Measurements from ENCODE around the gene REXO4. TPM values are rescaled to one million over a fixed set of nuclear protein-coding genes. Genes with fewer than 3 reads are reported as not detected.

The REXO4 gene
- total and polyA plus RNA-seq, 12 donors: 18.9 to 27.6 (median 22.8) TPM

DNA sequence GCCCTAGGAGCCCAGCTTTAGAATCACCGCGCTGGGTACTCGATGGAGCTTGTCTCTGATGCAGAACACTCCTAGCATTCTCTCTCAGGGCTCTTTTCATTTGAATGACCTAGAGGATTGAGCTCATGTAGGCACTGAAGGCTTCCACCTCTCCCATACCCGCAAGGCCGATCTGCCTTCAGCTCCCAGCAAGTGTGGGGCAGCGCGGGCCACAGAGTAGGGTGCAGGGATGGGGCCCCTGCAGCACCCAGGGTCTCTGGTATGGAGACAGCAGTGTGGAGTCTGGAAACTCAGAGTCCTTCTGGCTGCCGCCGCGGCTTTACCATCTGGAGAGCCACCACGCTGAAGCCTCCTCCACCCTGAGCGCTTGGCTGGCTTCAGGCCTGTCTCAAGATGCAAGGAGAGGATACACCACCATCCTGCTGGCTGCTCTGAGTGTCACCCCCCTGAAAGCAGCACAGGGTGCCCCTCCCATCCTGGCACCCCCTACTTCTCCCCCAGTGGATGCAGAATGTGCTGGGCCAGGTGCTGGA lies 28.7 kb downstream of the REXO4 start:
- DNase-seq: no peak
- 84 to 95% (median 93%) methylated on average over 2 to 12 of the region's 12 CpGs for WGBS, 4 donors
- Histone ChIP-seq H3K4me1 (replicated peaks in 1 of 2) (no peaks in the 10 kb centered on the region), H3K27ac (no peak overlapping the region), H3K27me3 (no peaks in the 10 kb centered on the region), H3K36me3 (replicated peaks in 1 of 2) (no peaks in the 10 kb centered on the region), H3K9me3 (replicated peaks in 1 of 3) (no peaks in the 10 kb centered on the region), H3K4me3 (no peak overlapping the region)
- intact Hi-C loops (cut with DNase I): no loop called here
- TF ChIP-seq, protein P1, sequence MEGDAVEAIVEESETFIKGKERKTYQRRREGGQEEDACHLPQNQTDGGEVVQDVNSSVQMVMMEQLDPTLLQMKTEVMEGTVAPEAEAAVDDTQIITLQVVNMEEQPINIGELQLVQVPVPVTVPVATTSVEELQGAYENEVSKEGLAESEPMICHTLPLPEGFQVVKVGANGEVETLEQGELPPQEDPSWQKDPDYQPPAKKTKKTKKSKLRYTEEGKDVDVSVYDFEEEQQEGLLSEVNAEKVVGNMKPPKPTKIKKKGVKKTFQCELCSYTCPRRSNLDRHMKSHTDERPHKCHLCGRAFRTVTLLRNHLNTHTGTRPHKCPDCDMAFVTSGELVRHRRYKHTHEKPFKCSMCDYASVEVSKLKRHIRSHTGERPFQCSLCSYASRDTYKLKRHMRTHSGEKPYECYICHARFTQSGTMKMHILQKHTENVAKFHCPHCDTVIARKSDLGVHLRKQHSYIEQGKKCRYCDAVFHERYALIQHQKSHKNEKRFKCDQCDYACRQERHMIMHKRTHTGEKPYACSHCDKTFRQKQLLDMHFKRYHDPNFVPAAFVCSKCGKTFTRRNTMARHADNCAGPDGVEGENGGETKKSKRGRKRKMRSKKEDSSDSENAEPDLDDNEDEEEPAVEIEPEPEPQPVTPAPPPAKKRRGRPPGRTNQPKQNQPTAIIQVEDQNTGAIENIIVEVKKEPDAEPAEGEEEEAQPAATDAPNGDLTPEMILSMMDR (IDR thresholded peaks at IDR 0.05): no peak
- no peak for TF ChIP-seq POLR2A (IDR thresholded peaks at IDR 0.05)

DNA sequence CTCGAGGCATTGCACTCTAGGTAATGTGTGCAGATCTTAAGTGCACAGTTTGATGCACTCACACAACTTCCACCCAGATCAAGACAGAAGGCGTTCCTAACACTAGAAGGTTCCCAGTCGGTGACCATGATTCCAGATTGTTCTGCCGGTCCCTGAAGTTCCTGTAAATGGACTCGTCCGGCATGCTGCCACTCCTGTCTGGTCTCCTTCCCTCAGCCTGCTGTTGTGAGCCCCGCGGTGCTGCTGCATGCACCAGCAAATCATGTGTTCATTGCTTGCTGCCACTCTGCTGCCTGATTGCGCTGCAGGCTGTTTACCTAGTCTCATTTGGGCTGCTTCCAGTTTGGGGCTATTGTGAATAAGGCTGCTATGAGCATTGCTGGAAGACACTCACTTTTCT lies 30.1 kb downstream of the REXO4 start:
- Histone ChIP-seq H3K4me1 (replicated peaks in 1 of 2) (no peaks in the 10 kb centered on the region), H3K4me3 (no peak overlapping the region), H3K27me3 (no peaks in the 10 kb centered on the region), H3K36me3 (replicated peaks in 1 of 2) (no peaks in the 10 kb centered on the region), H3K9me3 (replicated peaks in 1 of 3) (no peaks in the 10 kb centered on the region), H3K27ac (no peak overlapping the region)
- WGBS, 4 donors: 84 to 87% (median 86%) methylated on average over 5 to 9 of the region's 9 CpGs
- TF ChIP-seq, protein P1 (IDR thresholded peaks at IDR 0.05): no peak
- no peak for TF ChIP-seq POLR2A (IDR thresholded peaks at IDR 0.05)
- intact Hi-C loops (cut with DNase I): no loop called here
- DNase-seq: no peak

DNA sequence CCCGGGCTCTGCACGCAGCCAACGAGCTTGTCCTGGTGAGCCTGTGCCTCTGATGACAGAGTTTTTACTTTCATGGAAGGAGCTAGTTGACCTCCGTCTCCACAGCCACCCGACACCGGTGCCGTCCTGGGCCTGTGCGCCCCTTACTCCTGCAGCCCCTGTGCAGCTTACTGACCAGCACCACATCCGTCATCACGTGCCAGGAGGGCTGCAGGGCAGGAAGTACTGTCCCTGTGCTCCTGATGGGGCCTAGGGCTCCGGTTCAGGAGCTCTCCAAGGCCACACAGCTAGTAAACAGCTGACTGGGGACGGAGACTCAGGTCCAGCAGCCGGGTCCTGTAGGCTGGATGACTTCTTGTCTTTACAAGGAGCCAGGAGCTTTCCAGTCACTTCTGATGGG lies 31.5 kb downstream of the REXO4 start:
- 78 to 90% (median 85%) methylated on average over 2 to 13 of the region's 13 CpGs for WGBS, 4 donors
- Histone ChIP-seq H3K36me3 (replicated peaks in 1 of 2) (no peaks in the 10 kb centered on the region), H3K4me3 (no peak overlapping the region), H3K4me1 (replicated peaks in 1 of 2) (no peaks in the 10 kb centered on the region), H3K9me3 (replicated peaks in 1 of 3) (no peaks in the 10 kb centered on the region), H3K27me3 (no peaks in the 10 kb centered on the region), H3K27ac (no peak overlapping the region)
- no peak for DNase-seq
- TF ChIP-seq POLR2A (IDR thresholded peaks at IDR 0.05): no peak
- TF ChIP-seq, protein P1 (IDR thresholded peaks at IDR 0.05): no peak
- intact Hi-C loops (cut with DNase I): no loop called here

DNA sequence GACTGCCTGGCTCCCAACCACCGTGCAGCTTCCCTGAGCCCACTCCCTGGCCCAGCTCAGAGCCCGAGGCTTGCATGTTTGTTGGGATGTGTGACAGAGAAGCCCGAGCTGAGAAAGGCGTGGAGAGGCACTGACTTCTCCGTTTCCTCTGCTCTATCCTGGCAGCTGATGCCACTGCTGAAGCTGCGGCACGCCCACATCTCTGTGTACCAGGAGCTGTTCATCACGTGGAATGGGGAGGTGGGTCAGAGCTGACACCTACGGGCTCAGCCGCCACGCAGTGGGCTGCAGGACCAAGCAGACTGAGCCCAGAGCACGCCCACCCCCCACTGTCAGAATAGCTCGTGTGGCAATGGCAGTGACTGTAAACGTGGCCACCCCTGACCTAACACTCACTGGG lies 32.4 kb downstream of the REXO4 start:
- no peak overlapping the region for H3K27ac ChIP-seq
- TF ChIP-seq POLR2A (IDR thresholded peaks at IDR 0.05): no peak
- TF ChIP-seq, protein P1 (IDR thresholded peaks at IDR 0.05): no peak
- H3K4me1 ChIP-seq (replicated peaks in 1 of 2): no peaks in the 10 kb centered on the region
- H3K4me3 ChIP-seq: no peak overlapping the region
- no peak for DNase-seq
- intact Hi-C loops (cut with DNase I): no loop called here
- no peaks in the 10 kb centered on the region for H3K36me3 ChIP-seq (replicated peaks in 1 of 2)
- H3K27me3 ChIP-seq: no peaks in the 10 kb centered on the region
- H3K9me3 ChIP-seq (replicated peaks in 1 of 3): no peaks in the 10 kb centered on the region
- WGBS, 4 donors: 88 to 91% (median 91%) methylated on average over 6 to 14 of the region's 14 CpGs

All from adrenal gland (tissue), 12 donors.